Testis (tissue), 3 donors: Measurements from ENCODE around the gene LIF. TPM values are rescaled to one million over a fixed set of nuclear protein-coding genes. Genes with fewer than 3 reads are reported as not detected.
"Not testable (repeated sequence)": the region's sequence is repeated elsewhere in the genome, so short reads cannot be mapped to it uniquely, and the experiment has no call there.

Experiments used
- DNase-seq: peaks from one replicate; pipeline ENCODE4 v3.0.0-alpha.2; 2019
- H3K27ac ChIP-seq, 2 donors: fragments of 200-600 bp; sonication (generic); one replicate each; pipeline ENCODE4 v1.5.1; 2019
- H3K27me3 ChIP-seq: fragments of 200-600 bp; sonication (generic); one replicate; pipeline ENCODE4 v1.5.1; 2019
- H3K36me3 ChIP-seq: fragments of 200-600 bp; sonication (generic); one replicate; pipeline ENCODE4 v1.5.1; 2017; ENCODE audit warnings: low read depth; ENCODE audit errors: missing control alignments
- H3K4me1 ChIP-seq: fragments of 200-600 bp; sonication (generic); one replicate; pipeline ENCODE4 v1.5.1; 2019
- H3K4me3 ChIP-seq, 2 donors: fragments of 200-600 bp; sonication (generic); one replicate each; pipeline ENCODE4 v1.5.1; 2017 to 2019
- H3K9me3 ChIP-seq: fragments of 200-600 bp; sonication (generic); one replicate; pipeline ENCODE4 v1.5.1; 2017
- CTCF ChIP-seq, 3 experiments: fragments of 450-650 bp in 2 of 3; fragments of 200-600 bp in 1 of 3; sonication (generic) in 1 of 3; IDR thresholded peaks; one replicate each; pipeline ENCODE4 v1.5.1; 2016 to 2019; ENCODE audit warnings: antibody characterized with exemption in 3 of 3, mild to moderate bottlenecking in 2 of 3, moderate library complexity in 1 of 3
- POLR2A ChIP-seq: fragments of 450-650 bp; IDR thresholded peaks from one replicate; pipeline ENCODE4 v1.6.1; 2017; ENCODE audit warnings: antibody characterized with exemption, mild to moderate bottlenecking, moderate library complexity
- WGBS, 2 donors: methylation state at CpG; one replicate each; pipeline ENCODE4 v1.1.5; 2018; 5-methylcytosine and 5-hydroxymethylcytosine counted together
- intact Hi-C: fragments of 100-400 bp; cut with DNase I; formaldehyde crosslinking; loops from one replicate; pipeline ENCODE4 v1.15.1; 2023; ENCODE audit warnings: low total_unique reads
- polyA plus RNA-seq: library from polyadenylated mRNA; stranded (reverse); fragments of 350-450 nt; fragmentation: Illumina TruSeq; extraction: RNeasy Lipid Tissue Mini Kit (QIAGEN cat#74804); gene quantifications from one replicate; pipeline ENCODE4 v1.2.3, GENCODE V29; 2014; ENCODE audit warnings: low read depth, low replicate concordance; ENCODE audit not compliant: insufficient read depth
- total RNA-seq, 2 donors: library from RNA; depleted of rRNA; stranded (reverse); fragments of >200 nt; gene quantifications; one replicate each; pipeline ENCODE4 v1.2.3, GENCODE V29; 2016

The LIF gene
- total and polyA plus RNA-seq, 3 donors from 2014 or later = 0.08 to 1.4 (median 1.4) TPM

GRCh38 chr22:30219049-30219654 lies 27.4 kb downstream of the LIF start:
- no peak overlapping the region for H3K4me3 ChIP-seq
- no peaks in the 10 kb centered on the region for H3K9me3 ChIP-seq
- H3K36me3 ChIP-seq = no peaks in the 10 kb centered on the region
- no peak overlapping the region for H3K27ac ChIP-seq
- 86 to 89% methylated on average over 8 of the region's 8 CpGs for WGBS, 2 donors
- H3K4me1 ChIP-seq = no peaks in the 10 kb centered on the region
- no peaks in the 10 kb centered on the region for H3K27me3 ChIP-seq
- intact Hi-C loops = no loop called here
- TF ChIP-seq POLR2A (no peak), CTCF (IDR thresholded peaks at IDR 0.05) (no peak)
- no peak for DNase-seq

DNA sequence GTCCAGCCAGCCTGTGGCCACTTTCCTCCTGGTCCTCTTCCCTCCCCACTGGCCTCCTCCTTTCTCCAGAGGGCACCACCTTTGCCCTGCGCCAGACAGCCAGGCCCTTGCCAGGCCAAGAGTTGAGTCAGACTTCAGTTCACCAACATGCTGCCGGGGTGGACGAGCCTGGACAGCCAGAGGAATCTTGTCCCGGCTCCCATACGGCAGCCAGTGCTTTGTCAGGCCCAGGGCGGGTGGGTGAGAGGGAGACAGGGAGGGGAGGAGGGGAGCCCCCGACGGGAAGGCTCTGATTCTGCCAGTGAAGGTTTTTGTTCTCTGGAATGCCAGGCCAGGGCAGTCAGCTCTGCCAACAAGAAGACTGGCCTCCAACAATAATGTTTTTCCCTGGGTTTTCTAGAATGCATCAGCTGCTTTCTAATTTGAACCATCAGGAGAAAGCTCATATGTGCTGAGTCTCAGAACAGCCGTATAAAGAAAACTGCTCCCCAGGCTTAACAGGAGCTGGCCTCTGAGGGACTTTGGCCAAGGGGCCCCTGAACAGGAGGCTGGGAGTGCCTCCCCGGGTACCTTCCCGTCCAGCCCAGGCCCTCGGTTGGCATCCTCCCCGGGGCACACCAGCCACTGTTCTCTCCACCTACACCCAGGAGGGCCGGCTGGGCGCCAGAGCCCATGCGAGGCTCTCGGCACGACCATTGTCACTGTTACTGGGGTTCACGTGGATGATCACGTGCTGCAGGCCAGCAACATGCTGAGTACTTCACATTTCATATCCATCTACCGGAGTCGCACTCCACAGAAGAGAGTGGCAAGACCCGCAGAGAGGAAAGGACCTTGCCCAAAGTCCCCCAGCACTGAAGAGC lies 28.6 kb downstream of the LIF start:
- Histone ChIP-seq H3K9me3 (no peaks in the 10 kb centered on the region), H3K4me1 (no peaks in the 10 kb centered on the region), H3K4me3 (no peak overlapping the region), H3K36me3 (no peaks in the 10 kb centered on the region), H3K27me3 (no peaks in the 10 kb centered on the region), H3K27ac (no peak overlapping the region)
- 86 to 88% methylated on average over 20 to 23 of the region's 23 CpGs for WGBS, 2 donors
- DNase-seq = no peak
- intact Hi-C loops = no loop called here
- TF ChIP-seq POLR2A (no peak), CTCF (IDR thresholded peaks at IDR 0.05) (no peak)

GRCh38 chr22:30216710-30217109 lies 29.8 kb downstream of the LIF start:
- no peak overlapping the region for H3K27ac ChIP-seq
- no peak for DNase-seq
- no peaks in the 10 kb centered on the region for H3K36me3 ChIP-seq
- no peak overlapping the region for H3K4me3 ChIP-seq
- H3K4me1 ChIP-seq = peaks cover 6% of the 10 kb centered on the region
- intact Hi-C loops = no loop called here
- WGBS, 2 donors = 71 to 78% methylated on average over 10 of the region's 10 CpGs
- no peaks in the 10 kb centered on the region for H3K9me3 ChIP-seq
- TF ChIP-seq POLR2A (no peak), CTCF (IDR thresholded peaks at IDR 0.05) (no peak)
- no peaks in the 10 kb centered on the region for H3K27me3 ChIP-seq

DNA sequence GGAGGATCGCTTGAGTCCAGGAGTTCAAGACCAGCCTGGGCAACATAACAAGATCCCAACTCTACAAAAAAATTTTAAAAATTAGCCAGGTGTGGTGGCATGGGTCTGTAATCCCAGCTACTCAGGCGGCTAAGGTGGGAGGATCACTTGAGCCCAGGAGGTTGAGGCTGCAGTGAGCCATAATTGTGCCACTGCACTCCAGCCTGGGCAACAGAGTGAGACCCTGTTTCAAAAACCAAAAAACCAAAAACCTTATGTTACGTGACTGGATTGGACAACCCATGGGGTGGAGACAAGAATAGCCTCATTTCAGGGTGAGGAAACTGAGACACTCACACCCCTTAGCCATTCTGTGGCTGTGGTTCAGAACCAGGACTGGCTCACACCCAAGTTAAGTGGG lies 30.3 kb downstream of the LIF start:
- WGBS, 2 donors = 92 to 95% methylated on average over 3 of the region's 3 CpGs
- not testable (repeated sequence) for H3K36me3 ChIP-seq

GRCh38 chr22:30214703-30215407 lies 31.7 kb downstream of the LIF start:
- no peak for TF ChIP-seq CTCF (IDR thresholded peaks at IDR 0.05)
- TF ChIP-seq POLR2A = no peak
- Histone ChIP-seq H3K4me1 (peaks cover 6% of the 10 kb centered on the region), H3K27me3 (no peaks in the 10 kb centered on the region), H3K36me3 (no peaks in the 10 kb centered on the region), H3K9me3 (no peaks in the 10 kb centered on the region), H3K4me3 (no peak overlapping the region), H3K27ac (no peak overlapping the region)
- intact Hi-C loops = no loop called here
- DNase-seq = no peak
- 73 to 76% methylated on average over 10 to 12 of the region's 12 CpGs for WGBS, 2 donors

More for the DNA sequence above, 30.3 kb downstream of the LIF start:
- H3K4me3 ChIP-seq, H3K4me1 ChIP-seq, DNase-seq, H3K9me3 ChIP-seq, H3K27ac ChIP-seq, intact Hi-C loops, H3K27me3 ChIP-seq: not testable (repeated sequence)
